ENCODE results near the gene CDKAL1.
"Not testable (repeated sequence)": the region's sequence is repeated elsewhere in the genome, so short reads cannot be mapped to it uniquely, and the experiment has no call there.

CDKAL1 gene

GRCh38 chr6:20594299-20594853 is 60.1 kb downstream of the CDKAL1 start:
- DNase-seq (ENCODE audit: low spot score), result not testable (repeated sequence)

DNA sequence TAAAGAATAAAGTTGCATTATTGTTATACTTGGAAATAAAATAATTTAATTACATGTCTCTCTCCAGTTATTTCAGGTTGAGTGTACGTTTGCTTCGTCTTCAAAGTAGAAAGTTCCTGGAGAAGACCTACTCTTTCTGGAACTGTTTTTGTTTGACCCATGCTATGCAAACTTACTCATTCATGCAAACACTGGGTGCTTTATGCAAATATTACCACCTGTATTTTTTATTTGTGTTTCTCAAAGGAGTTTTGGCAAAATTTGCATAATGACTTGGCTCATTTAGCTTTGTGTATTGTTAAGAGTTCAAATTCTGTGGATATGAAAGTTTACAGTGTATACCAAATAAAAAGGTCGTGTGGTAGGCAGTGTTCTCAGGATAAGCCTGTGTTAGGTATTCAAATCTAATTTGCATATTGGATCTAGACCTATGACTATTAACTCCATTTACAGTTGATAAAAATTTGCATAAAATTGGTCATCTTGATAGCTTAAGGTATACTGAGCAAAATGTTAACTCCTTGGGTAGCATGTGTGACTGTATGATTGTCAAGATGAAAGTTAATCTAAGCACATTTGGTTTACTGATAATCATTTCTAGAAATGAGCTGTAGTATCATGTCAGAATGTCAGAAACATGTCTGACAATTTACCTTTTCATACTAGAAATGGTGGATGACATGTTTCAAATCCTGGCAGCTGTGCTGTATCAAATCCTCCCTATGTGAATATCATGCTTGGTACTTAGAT is 65.2 kb downstream of the CDKAL1 start:
- DNase-seq (ENCODE audit: low spot score), result no peak

GRCh38 chr6:20600831-20601230 is 66.6 kb downstream of the CDKAL1 start:
- DNase-seq (ENCODE audit: low spot score), result no peak

DNA sequence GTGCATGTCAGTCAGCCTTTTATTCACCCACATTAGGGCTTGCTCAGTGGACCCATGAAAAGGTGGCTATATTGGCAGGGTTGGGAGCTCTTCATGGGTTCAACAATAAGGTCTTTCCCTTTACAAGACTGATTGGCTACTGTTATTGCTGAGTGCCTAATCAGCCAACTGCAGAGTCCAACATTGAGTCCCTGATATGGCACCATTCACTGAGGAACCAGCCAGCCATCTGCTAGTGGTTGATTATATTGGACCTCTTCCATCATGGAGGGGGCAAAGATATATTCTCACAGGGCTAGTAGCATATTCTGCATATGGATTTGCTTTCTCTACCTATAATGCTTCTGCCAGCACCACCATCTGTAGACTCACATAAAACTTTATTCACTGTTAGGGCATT is 69.9 kb downstream of the CDKAL1 start:
- DNase-seq (ENCODE audit: low spot score), result no peak

DNA sequence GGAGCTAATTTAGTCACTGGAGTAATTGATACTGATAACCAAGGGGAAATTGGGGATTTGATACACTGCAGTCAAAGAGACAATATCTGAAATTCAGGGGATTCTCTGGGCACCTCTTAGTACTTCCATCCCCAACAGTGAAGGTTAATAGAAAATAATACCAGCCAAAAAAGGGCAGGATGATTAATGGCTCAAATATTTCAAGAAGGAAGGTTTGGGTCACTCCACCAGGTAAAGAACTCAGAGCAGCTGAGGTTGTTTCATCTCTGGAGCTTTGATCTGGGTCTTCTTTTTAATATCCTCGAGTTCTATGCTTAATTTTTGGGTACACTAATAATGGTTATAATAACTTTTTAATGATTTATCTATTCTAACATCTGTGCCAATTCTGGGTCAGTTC is 70.8 kb downstream of the CDKAL1 start:
- no peak for DNase-seq (ENCODE audit: low spot score)

DNA sequence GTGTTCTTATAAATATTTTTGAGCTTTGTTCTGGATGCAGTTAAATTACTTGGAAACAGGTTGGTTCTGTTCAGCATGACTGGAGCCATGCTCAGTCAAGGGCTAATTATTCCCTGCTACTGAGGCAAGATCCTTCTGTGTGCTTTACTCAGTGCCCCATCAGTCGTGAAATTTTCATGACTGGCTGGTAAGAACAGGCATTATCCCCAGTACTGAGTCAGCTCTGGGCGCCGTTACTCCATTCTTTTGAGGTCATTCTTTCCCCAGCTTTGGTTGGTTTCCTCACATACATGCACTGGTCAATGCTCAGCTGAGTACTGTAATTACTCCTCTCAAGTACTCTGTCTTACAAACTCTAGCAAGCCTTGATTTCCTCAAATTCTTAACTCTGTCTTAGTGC is 71.3 kb downstream of the CDKAL1 start:
- peak; percentile 44 for DNase-seq (ENCODE audit: low spot score)

- no peak for DNase-seq (ENCODE audit: low spot score)
Measured at GRCh38 chr6:20606831-20607230, 72.6 kb downstream of the CDKAL1 start.

- DNase-seq (ENCODE audit: low spot score), result no peak
Measured at GRCh38 chr6:20608356-20608755, 74.1 kb downstream of the CDKAL1 start.

DNA sequence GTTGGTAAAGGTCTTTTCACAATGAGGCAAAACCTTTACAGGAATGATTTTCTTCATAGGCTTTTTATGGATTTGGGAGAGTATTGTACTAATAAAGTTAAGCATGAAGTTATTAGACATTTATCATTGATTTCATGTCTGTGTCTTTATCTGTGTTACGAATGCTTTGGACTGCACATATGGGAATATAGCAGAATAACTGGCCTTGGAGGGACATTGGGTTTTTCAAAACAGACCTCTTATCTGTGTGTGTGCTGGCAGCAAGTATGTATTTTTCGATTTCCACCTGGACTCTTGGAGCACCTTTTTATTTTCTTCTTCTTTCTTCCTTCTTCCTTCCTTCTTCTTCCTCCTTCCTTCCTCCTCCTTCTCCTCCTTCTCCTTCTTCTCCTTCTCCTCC is 74.6 kb downstream of the CDKAL1 start:
- DNase-seq (ENCODE audit: low spot score), result no peak

GRCh38 chr6:20609924-20610323 is 75.7 kb downstream of the CDKAL1 start:
- not testable (repeated sequence) for DNase-seq (ENCODE audit: low spot score)

- peak; percentile 31 for DNase-seq (ENCODE audit: low spot score)
Measured at GRCh38 chr6:20610636-20611370, 76.5 kb downstream of the CDKAL1 start.

DNA sequence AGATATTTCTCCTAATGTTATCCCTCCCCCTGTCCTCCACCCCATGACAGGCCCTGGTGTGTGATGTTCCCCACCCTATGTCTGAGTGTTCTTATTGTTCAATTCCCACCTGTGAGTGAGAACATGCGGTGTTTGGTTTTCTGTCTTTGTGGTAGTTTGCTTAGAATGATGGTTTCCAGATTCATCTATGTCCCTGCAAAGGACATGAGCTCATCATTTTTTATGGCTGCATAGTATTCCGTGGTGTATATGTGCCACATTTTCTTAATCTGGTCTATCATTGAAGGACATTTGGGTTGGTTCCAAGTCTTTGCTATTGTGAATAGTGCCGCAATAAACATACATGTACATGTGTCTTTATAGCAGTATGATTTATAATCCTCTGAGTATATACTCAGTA is 83.3 kb downstream of the CDKAL1 start:
- not testable (repeated sequence) for DNase-seq (ENCODE audit: low spot score)

DNA sequence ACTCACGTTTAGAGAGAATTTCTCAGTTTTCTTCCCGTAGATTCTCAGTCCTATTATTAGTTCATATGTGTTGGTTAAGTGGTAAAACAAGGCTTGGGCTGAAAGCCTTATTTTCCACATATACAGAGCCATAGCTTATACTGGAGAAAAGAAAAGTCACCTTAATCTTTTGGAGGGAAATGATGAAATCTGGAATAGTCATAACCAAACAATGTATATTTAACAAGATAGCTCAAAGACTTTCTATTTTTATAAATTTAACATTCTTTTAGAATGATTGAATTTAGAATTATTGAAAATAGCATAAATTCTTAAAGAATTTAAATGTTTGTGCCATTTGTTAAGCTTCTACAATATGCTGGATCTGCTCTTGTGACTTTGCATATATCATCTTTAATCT is 85.8 kb downstream of the CDKAL1 start:
- DNase-seq (ENCODE audit: low spot score), result no peak

DNA sequence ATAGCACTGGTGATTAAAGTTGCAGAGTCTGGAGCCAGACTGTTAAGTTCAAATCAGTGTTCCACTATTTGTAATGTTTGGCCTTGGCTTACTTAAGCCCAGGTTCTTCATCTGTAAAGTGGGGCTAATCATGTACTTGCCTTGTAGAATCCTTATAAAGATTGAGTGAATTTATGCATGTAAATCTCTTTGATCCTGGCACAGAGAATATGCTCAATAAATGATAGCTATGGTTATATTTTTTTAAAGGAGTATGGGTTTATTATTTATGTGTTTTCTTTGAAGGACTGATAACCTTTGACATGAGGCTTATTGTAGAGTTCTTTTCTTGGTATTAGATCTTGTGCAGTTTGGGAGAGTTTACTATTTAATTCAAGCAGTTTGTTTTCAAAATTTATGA is 89.5 kb downstream of the CDKAL1 start:
- DNase-seq (ENCODE audit: low spot score), result no peak

- no peak for DNase-seq (ENCODE audit: low spot score)
Measured at GRCh38 chr6:20626165-20626564, 91.9 kb downstream of the CDKAL1 start.

GRCh38 chr6:20629509-20629908 is 95.3 kb downstream of the CDKAL1 start:
- DNase-seq (ENCODE audit: low spot score), result no peak

GRCh38 chr6:20630136-20630535 is 95.9 kb downstream of the CDKAL1 start:
- DNase-seq (ENCODE audit: low spot score), result no peak

GRCh38 chr6:20630617-20631548 is 96.6 kb downstream of the CDKAL1 start:
- DNase-seq (ENCODE audit: low spot score), result no peak

GRCh38 chr6:20631549-20631924 is 97.3 kb downstream of the CDKAL1 start:
- no peak for DNase-seq (ENCODE audit: low spot score)

DNA sequence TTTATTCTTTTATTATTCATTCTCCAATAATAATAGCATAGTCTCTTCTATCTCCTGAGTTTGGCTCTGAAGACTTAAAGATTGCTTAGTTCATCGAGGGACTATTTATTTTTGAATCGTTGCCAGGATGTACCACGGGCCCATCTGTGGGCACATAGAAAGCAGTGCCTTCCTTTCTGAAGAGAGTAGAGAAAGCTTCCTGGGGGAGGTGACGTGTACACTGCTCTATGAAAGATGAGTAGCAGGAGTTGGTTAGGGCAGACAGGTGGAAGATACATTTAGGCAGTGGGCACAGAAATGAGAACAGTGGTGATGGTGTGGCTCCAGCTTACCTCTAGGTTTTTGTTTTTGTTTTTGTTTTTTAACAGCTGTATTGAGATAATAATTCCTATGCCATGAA is 98.4 kb downstream of the CDKAL1 start:
- DNase-seq (ENCODE audit: low spot score), result no peak

- DNase-seq (ENCODE audit: low spot score), result no peak
Measured at GRCh38 chr6:20633566-20634340, 99.5 kb downstream of the CDKAL1 start.

Data from AG20443 (cell line).